Skeletal muscle tissue (tissue), 4 donors: ENCODE data around the gene ZNF581. TPM values are rescaled to one million over a fixed set of nuclear protein-coding genes. Genes with fewer than 3 reads are reported as not detected.

Experiments used
- H3K27ac ChIP-seq: one replicate; pipeline ENCODE4 v1.7.0; 2013; ENCODE audit warnings: mild to moderate bottlenecking, low read depth, low read length, inconsistent platforms
- H3K27me3 ChIP-seq, 3 donors: one replicate each; pipeline ENCODE4 v1.7.0; 2013; ENCODE audit warnings: low read length in 3 of 3; ENCODE audit not compliant: control insufficient read depth in 3 of 3, insufficient read depth in 3 of 3
- H3K36me3 ChIP-seq, 3 donors: one replicate each; pipeline ENCODE4 v1.7.0; 2013; ENCODE audit warnings: low read length in 3 of 3; ENCODE audit not compliant: control insufficient read depth in 3 of 3, insufficient read depth in 3 of 3
- H3K4me1 ChIP-seq, 3 donors: one replicate each; pipeline ENCODE4 v1.7.0; 2013; ENCODE audit warnings: low read length in 3 of 3, mild to moderate bottlenecking in 3 of 3; ENCODE audit not compliant: control insufficient read depth in 3 of 3, insufficient read depth in 3 of 3
- H3K4me3 ChIP-seq, 3 donors: one replicate each; pipeline ENCODE4 v1.7.0; 2013; ENCODE audit warnings: low read length in 3 of 3
- H3K9ac ChIP-seq, 3 donors: one replicate each; pipeline ENCODE4 v1.7.0; 2013; ENCODE audit warnings: low read length in 3 of 3, mild to moderate bottlenecking in 3 of 3, moderate library complexity in 2 of 3, low read depth in 1 of 3
- H3K9me3 ChIP-seq, 3 donors: one replicate each; pipeline ENCODE4 v1.7.0; 2013; ENCODE audit warnings: low read length in 3 of 3; ENCODE audit not compliant: control insufficient read depth in 3 of 3
- total RNA-seq: library from RNA; depleted of rRNA; stranded (reverse); fragments of >200 nt; gene quantifications from one replicate; pipeline ENCODE4 v1.2.3, GENCODE V29; 2014
- donor health status: Osteomylitis.

Gene ZNF581
- total RNA-seq, 1 donor from 2014 or later, result 17.2 TPM

DNA sequence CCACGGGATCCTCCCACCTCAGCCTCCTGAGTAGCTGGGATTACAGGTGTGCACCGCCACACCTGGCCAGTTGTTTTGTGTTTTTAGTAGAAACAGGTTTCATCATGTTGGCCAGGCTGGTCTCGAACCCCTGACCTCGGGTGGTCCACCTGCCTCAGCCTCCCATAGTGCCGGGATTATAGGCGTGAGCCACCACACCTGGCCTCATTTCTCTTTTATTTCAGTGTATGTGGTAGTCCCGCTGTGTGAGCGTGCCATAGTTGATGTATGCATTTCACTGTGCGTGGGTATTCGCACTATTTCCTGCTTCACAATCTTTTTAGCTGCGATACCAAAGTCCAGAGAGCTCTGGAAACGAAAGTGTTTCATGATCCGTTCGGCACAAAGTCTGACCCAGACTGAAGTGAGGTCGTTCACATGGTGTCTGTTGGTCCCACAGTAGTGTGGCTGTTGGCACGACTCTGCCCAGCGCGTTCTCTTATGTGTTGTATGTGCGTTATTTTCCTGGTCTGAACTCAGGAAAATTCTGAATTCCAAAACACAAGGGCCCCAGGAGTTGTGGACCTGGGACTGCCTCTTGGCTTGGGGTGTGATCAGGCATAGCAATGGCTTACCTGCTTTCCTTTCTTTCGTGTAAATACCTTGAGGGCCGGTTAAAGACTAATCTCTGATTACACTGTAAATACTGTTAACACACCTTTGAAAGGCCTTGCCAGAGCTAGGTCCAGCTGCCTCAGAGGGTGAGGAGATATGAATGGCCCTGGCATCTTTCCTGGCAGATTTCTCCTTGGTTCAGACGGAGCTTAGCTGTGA, 40.2 kb downstream of the ZNF581 start:
- Histone ChIP-seq H3K27me3 (no peaks in the 10 kb centered on the region), H3K4me1 (peaks cover 0 to 18% (median 6%) of the 10 kb centered on the region in 3 donors), H3K4me3 (no peak overlapping the region), H3K27ac (no peak overlapping the region), H3K9me3 (no peaks in the 10 kb centered on the region), H3K9ac (no peak overlapping the region), H3K36me3 (peaks cover 37 to 59% (median 46%) of the 10 kb centered on the region in 3 donors)

DNA sequence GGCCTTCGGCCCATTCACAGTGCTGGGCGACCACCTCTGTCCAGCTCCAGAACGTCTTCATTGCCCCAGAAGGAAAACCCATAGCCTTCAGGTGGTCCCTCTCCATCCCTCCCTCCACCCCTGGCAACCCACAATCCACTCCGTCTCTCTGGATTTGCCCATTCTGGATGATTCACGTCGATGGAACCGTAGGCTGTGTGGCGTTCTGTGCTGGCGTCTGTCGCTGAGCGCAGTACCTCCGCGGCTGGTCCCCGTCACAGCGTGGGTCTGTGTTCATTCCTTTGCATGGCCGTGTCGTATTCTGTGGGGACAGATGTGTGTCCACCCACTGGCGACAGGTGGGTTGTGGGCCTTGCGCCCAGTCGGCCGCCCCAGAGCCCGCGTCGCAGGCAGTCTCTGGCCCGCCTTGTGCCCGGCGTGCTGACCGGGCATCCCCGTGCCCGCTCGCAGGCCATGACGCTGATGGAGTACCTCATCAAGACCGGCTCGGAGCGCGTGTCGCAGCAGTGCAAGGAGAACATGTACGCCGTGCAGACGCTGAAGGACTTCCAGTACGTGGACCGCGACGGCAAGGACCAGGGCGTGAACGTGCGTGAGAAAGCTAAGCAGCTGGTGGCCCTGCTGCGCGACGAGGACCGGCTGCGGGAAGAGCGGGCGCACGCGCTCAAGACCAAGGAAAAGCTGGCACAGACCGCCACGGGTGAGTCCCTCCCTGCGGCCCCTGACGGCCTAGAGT, 41.7 kb downstream of the ZNF581 start:
- Histone ChIP-seq H3K4me3 (no peak overlapping the region), H3K9ac (peak overlapping the region in 1 of 3 donors; percentile 8), H3K27ac (no peak overlapping the region), H3K36me3 (peaks cover 36 to 58% (median 47%) of the 10 kb centered on the region in 3 donors), H3K9me3 (no peaks in the 10 kb centered on the region), H3K4me1 (peaks cover 0 to 3% (median 3%) of the 10 kb centered on the region in 3 donors), H3K27me3 (no peaks in the 10 kb centered on the region)

DNA sequence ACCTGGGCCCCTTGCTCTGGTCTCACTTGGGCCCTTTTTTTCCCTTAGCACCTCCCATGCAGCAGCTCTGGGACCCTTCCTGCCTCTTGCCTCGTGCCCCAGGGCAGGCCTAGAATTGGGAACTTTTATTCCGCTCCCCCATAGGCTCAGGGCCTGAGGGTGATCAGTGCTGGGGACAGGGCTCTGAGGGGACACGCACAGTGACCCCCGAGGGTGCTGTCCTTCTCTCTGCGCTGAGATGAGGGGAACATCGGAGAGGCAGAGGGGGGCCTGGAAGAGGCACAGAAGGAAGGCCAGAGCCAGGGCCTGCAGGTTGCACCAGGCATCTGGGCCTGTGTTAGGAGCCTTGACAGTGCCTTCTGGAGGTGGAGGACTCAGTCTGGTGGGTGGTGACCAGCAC, 42.3 kb downstream of the ZNF581 start:
- Histone ChIP-seq H3K9ac (no peak overlapping the region), H3K4me3 (no peak overlapping the region), H3K9me3 (no peaks in the 10 kb centered on the region), H3K27ac (no peak overlapping the region), H3K4me1 (no peaks in the 10 kb centered on the region), H3K27me3 (no peaks in the 10 kb centered on the region), H3K36me3 (peaks cover 37 to 61% (median 49%) of the 10 kb centered on the region in 3 donors)

DNA sequence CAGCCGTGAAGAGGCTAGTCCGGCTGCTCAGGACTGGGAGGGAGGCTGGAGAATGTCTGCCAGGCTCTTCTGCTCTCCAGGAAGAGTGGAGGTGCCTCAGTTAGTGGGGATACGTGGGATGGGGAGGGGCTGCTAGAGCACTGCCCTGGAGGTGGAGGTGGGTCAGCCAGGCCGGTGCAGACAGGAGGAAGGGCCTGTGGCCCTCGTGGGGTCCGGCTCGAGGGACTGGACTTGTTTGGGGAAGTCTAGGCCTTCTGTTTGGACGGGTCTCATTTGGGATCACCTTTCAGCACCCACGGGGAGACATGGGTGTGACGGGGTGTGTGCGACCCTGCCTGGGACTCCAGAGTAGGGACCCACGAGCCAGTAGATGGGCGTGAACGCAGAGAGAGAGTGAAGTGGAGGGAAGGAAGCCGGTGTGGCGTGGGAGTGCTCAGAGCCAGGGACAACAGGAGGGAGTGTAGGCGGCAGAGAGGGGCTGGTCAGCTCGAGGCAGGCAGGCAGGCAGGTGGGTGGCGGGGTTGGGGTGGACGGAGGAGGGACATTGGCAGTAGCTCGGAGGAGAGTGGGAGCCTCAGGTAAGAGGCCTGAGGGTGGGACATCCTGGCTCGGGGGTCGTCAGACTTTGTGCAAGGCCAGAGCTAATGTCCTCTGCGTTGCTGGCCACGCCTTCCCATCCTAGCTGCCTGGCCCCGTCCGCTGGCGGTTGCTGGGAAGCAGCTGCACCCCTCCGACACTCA, 43.0 kb downstream of the ZNF581 start:
- Histone ChIP-seq H3K4me3 (no peak overlapping the region), H3K27ac (no peak overlapping the region), H3K27me3 (no peaks in the 10 kb centered on the region), H3K4me1 (no peaks in the 10 kb centered on the region), H3K36me3 (peaks cover 41 to 58% (median 54%) of the 10 kb centered on the region in 3 donors), H3K9me3 (no peaks in the 10 kb centered on the region), H3K9ac (no peak overlapping the region)

GRCh38 chr19:55687281-55688201, 44.1 kb downstream of the ZNF581 start:
- Histone ChIP-seq H3K9me3 (no peaks in the 10 kb centered on the region), H3K9ac (no peak overlapping the region), H3K4me3 (no peak overlapping the region), H3K27ac (no peak overlapping the region), H3K27me3 (no peaks in the 10 kb centered on the region), H3K4me1 (no peaks in the 10 kb centered on the region), H3K36me3 (peaks cover 45 to 58% (median 56%) of the 10 kb centered on the region in 3 donors)

GRCh38 chr19:55688422-55689218, 45.2 kb downstream of the ZNF581 start:
- peaks cover 53 to 66% (median 64%) of the 10 kb centered on the region in 3 donors for H3K36me3 ChIP-seq
- H3K27ac ChIP-seq, result no peak overlapping the region
- H3K9me3 ChIP-seq, result no peaks in the 10 kb centered on the region
- H3K9ac ChIP-seq, result peak overlapping the region in 1 of 3 donors; percentile 16
- no peaks in the 10 kb centered on the region for H3K27me3 ChIP-seq
- H3K4me3 ChIP-seq, result no peak overlapping the region
- no peaks in the 10 kb centered on the region for H3K4me1 ChIP-seq

DNA sequence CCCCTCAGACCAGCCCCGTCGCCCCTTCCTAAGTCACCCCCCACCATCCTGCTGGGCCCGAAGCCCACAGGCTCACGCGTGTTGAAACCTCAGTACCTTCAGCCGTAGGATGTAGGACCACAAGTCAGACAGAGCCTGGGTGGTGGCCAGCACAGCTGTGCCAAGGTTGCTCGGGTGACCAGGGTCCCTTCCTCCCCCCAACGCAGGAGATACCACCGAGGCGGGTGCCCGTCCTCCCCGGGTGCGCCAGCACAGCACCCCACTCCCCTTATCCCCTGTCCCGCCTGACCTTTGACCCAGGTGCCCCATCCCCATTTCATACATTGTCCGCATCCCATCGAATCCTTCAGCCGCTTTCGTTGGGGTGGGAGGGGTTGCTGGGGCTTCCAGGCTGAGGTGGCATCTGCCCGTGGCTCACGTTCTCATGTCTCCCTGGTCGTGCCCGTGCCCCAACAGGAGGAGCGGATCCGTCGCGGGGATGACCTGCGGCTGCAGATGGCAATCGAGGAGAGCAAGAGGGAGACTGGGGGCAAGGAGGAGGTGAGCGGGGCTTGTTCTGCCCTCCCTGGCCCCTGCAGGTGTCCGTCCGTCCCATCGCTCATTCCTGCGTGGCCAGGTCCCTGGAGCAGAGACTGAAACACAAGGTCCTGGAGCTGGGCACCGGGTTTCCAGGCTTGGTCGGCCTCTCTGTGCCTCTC, 46.1 kb downstream of the ZNF581 start:
- Histone ChIP-seq H3K27ac (no peak overlapping the region), H3K9ac (no peak overlapping the region), H3K27me3 (no peaks in the 10 kb centered on the region), H3K4me3 (no peak overlapping the region), H3K9me3 (no peaks in the 10 kb centered on the region), H3K4me1 (no peaks in the 10 kb centered on the region), H3K36me3 (peaks cover 57 to 72% (median 66%) of the 10 kb centered on the region in 3 donors)

- Histone ChIP-seq H3K9me3 (no peaks in the 10 kb centered on the region), H3K4me3 (no peak overlapping the region), H3K27ac (no peak overlapping the region), H3K36me3 (peaks cover 58 to 68% (median 60%) of the 10 kb centered on the region in 3 donors), H3K27me3 (no peaks in the 10 kb centered on the region), H3K4me1 (no peaks in the 10 kb centered on the region), H3K9ac (no peak overlapping the region)
These were observed 46.8 kb downstream of the ZNF581 start for GRCh38 chr19:55690109-55690768.
